GM04504 (cell line): ENCODE measurements around the gene SSTR5.
A peak's percentile ranks its signal among the peaks of the same experiment; 100 is the strongest.
"Not testable (repeated sequence)": the region's sequence is repeated elsewhere in the genome, so short reads cannot be mapped to it uniquely, and the experiment has no call there.

Source experiments
- DNase-seq: peaks from one replicate; pipeline ENCODE4 v3.0.0-alpha.2; 2012; ENCODE audit warnings: low read depth

SSTR5 gene

DNA sequence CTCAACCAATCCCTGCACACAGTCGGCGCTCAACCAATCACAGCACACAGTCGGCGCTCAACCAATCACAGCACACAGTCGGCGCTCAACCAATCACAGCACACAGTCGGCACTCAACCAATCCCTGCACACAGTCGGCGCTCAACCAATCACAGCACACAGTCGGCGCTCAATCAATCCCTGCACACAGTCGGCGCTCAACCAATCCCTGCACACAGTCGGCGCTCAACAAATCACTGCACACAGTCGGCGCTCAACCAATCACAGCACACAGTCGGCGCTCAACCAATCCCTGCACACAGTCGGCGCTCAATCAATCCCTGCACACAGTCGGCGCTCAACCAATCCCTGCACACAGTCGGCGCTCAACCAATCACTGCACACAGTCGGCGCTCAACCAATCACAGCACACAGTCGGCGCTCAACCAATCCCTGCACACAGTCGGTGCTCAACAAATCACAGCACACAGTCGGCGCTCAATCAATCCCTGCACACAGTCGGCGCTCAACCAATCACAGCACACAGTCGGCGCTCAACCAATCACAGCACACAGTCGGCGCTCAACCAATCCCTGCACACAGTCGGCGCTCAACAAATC, 20.2 kb downstream of the SSTR5 start:
- not testable (repeated sequence) for DNase-seq

- no peak for DNase-seq
Measured at GRCh38 chr16:1093284-1094123, 21.0 kb downstream of the SSTR5 start.

DNA sequence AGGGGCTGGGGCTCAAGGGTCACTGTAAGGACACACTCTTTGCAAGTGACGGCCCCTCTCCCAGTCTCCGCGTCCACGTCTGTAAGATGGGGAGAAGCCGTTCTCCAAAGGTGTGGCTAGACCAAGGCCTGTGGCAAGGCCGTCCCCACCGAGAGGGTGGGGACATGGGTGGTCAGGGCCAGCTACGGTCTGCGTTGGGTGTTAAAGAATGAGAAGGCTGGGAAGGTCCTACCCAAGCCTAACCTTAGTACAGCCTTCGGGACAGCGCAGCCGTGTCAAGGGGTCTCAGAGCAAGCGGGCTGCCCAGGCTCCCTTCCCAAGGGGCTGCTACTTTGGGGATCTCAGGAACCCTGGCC, 21.6 kb downstream of the SSTR5 start:
- DNase-seq: no peak

DNA sequence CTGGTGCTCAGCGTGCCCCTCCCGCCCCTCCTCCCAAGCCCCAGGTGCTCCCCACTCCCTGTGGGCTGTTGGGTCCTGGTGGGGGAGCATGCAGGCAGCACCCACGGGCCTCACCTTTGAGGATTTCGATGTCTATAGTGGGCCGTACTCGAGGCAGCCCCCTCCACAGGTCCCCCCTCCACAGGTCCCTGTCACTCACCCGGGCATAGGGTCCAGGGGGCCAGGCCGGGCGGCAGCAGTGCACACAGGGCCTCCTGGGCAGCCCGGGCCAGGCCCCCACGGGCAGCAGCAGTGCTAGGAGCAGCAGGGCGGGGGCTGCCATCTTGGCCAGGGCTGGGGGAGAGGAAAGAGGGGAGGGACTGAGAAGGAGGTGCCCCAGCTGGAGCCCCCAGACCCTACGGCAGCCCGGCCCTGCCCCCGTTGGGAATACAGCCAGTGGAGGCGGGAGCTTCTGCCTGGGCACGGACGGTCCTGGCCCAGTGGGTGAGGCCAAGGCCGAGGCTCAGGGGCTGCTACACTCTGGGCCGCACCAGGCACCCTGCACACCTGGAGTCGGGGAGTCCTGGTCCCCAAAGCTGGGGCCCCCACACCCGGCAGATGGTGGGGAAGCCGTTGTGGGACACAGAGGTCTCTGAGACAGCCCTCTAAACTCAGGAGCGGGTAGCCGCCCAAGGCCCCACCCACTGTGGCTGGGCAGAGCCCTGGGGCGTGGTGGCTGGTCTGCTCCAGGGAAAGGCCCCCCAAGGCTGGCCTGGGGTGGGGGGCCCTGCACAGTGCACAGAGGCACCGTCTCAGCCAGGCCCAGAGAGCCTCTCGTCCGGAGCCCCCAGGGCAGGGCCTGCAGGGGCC, 22.3 kb downstream of the SSTR5 start:
- DNase-seq: no peak

DNA sequence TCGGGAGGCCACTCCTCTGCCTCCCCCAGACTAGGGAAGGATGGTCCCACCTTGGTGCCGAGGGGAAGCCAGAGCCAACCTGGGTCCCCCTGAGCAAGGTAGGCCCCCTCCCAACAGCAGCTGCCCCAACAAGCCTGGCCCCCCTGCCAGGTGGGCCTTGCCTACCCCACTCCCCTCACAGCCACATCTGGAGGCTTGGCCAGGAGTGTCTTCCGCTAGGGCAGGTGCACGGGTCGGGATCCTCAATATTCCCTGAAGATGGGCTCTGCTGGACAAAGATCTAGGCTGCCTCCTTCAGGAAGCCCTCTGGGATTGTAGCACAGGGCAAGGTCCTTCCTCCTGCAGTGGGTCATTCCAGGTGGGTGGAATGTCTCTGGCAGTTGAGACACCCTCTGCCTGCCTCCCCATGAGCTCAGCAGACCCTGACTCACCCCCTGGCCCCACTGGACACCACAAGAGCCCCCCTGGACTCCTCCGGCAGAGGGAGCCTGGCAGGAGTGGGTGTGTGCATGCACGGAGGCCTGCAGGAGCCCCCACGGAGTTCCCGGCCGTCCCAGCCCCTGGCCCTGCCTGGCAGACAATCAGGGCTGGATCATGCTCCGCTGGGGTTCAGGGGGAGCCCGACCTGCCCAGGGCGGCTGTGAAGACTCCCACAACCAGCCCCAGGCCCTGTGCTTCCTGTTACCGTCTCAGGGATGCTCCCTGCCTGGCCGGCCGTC, 23.1 kb downstream of the SSTR5 start:
- DNase-seq: no peak

GRCh38 chr16:1096169-1097082, 23.9 kb downstream of the SSTR5 start, which contains the start of gene C1QTNF8:
TSS of gene C1QTNF8 (minus strand) at chr16:1096244. CDS start at chr16:1094922, 1,322 bp downstream.
- DNase-seq: no peak

DNA sequence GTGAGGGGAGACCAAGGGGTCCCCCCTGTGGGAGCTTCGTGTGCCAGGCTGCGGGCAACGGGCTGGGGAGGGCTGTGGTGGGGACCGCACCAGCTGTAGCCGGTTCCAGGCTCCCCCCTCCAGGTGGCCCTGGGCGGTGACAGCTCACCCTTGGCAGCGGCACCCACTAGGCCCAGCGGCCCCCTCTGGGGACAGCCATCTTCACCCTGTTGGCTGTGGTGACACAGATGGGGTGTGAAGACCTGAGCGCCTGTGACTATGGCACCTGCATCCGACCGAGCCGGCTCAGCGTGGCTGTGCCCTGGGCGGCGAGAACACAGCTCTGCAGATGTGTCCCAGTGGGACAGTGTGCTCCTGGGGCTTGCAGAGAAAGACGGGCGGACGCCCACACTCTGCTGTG, 24.6 kb downstream of the SSTR5 start:
- DNase-seq: no peak

- no peak for DNase-seq
Measured at GRCh38 chr16:1097800-1098199, 25.3 kb downstream of the SSTR5 start.

DNA sequence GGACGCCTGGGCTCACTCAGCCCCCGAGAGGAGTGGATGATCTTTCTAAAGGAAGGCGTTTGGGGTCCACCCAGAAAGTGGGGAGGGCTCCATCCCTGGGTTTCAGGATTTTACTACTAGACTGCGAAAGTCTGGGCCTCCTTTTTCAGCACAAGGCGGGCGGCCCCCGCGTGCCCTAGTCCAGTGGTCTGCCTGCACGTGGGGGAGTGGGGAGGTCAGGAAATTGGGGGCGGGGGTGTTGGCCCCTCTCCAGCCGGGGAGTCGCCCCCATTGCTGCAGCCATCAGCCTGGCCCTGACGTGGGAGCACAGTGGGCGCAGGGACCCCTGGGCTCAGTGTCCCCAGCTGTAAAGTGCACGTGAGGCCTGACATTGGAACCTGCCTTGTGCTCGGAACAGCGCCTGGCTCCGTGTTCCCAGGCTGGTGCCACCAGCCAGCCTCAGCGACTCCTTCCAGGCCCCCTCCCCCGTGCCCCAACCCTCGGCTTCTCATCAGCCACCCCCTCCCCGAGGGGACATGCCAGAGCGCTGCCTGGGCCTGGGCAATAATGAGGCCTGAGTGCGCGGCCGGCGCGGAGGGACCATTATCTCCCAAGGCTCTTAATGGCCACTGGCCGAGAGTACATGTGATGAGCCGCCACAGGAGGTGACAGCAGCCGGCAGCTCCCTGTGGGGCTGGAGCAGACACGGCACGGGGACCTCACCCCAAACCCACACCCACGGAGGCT, 25.9 kb downstream of the SSTR5 start:
- DNase-seq: no peak

- no peak for DNase-seq
Measured at GRCh38 chr16:1099189-1100083, 26.9 kb downstream of the SSTR5 start.

GRCh38 chr16:1100084-1100800, 27.7 kb downstream of the SSTR5 start:
- DNase-seq: no peak

GRCh38 chr16:1101133-1101532, 28.6 kb downstream of the SSTR5 start:
- no peak for DNase-seq

DNA sequence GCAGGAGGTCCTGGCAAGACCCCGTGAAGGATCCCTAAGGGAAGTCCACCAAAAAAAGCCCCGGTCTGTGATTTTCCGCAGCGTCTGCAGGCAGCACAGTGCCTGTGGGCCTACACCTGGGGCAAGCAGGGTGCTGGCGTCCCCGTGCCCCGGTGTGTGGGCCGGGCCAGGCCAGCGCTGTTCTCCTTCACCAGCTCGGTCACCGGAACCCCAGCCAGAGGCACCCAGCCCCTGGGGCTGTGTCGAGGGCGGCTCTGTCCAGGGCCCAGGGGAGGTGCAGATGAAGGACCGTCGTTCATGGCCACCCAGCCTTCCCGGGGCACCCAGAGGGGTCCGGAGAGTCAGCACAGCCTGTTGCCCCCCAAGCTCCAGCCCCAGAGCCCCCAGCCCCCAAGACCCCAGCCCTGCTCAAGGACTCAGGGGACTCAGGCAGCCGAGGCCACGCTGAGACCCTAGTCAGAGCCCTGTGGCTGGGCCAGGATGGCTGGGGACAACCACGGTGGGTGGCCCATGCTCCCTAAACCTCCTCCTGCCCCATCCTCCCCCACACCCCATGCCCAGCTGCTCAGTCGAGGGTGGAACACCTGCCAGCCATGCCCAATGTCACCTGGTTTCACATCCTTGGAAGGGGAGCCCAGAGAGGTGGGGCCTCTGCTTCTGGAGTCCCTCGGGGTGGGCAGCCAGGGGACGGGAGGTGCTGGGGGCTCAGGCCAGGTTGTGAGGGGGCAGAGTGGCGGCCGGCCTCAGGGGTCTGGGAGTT, 29.2 kb downstream of the SSTR5 start:
- no peak for DNase-seq

- DNase-seq: no peak
Measured at GRCh38 chr16:1102333-1102700, 29.8 kb downstream of the SSTR5 start.

DNA sequence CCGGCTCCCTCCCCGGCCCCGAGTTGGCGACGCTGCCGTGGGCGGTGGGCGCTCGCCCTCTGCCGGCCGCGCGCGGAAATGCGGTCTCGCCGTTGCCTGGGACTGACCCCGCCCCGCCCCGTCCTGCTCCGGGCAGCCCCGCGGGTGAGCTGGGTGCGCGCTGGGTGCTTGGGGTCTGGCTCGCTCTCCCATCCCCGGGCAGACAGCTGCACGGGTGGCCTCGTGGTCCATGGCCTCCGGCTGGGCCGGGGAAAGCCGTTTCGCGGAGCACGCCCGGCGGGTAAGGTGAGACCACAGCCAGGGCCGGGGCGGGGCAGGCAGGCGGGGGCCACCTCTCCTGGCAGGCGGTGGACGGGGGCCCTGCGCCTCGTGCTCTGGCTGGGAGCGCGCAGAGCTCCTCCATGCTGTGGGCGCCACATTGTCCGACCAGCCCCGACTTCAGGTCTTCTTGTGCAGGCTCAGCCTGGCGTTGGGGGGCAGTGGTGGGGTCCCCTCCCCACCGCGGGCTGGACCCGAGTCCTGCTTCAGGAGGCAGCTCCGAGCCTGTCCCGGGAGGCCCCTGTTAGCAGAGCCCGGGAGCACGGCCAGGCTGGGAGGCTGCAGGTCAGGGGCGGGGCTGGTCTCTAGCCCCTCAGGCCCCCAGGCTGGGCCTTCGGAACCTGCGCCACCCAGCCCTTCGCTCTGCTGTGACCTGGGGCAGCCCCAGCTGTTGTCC, 30.5 kb downstream of the SSTR5 start:
- DNase-seq: no peak

GRCh38 chr16:1103636-1103980, 31.1 kb downstream of the SSTR5 start:
- no peak for DNase-seq

DNA sequence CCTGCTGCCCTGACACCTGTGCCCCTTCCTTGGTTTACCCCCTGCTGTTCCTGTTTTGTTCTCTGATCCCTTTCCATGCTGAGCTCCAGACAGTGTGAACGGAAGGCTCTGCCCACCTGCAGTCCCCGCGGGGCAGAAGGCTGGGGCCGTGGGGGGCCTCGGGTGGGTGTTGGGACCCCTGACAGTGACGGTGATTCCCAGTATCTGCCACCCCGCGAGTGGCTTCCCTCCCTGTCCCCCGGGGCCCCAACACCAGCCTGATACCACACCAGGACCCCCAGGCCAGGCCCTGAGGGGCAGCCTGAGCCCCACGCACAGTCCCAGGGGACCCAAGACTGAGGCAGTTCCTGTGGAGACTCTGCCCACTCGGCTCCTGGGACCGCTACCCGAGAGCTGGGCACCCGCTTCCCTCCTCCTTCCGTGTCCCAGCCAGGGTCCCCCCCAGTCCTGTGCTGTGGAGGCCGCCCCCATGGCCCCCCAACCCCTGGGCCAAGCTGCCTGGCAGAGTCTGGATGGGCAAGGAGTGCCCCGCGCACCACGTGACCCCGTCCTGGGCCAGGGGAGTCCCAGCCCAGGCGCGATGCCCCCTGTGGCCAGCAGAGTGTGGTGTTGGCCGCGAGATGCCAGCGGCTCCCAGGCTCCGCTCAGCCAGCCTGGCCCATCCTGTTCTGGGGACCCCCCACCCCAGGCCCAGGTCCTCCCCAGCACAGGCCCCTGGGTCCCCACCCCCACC, 33.5 kb downstream of the SSTR5 start:
- peak; percentile 16 for DNase-seq
